Skeletal muscle satellite cell (primary cell): ENCODE results near the gene NELL2.
"Not testable (repeated sequence)": the region's sequence is repeated elsewhere in the genome, so short reads cannot be mapped to it uniquely, and the experiment has no call there.

Source experiments
- H3K27me3 ChIP-seq: 2 replicates; pipeline ENCODE4 v1.7.0; 2013; ENCODE audit warnings: low read length; ENCODE audit not compliant: control insufficient read depth, insufficient read depth
- H3K36me3 ChIP-seq: 2 replicates; pipeline ENCODE4 v1.7.0; 2013; ENCODE audit warnings: mild to moderate bottlenecking, control low read depth, low read length; ENCODE audit not compliant: insufficient read depth
- H3K4me1 ChIP-seq: 2 replicates; pipeline ENCODE4 v1.7.0; 2013; ENCODE audit warnings: low read length; ENCODE audit not compliant: control insufficient read depth, insufficient read depth
- H3K4me2 ChIP-seq: 2 replicates; pipeline ENCODE4 v1.7.0; 2013; ENCODE audit warnings: mild to moderate bottlenecking, low read length
- H3K4me3 ChIP-seq: 2 replicates; pipeline ENCODE4 v1.7.0; 2013; ENCODE audit warnings: low read length
- H3K9ac ChIP-seq: 2 replicates; pipeline ENCODE4 v1.7.0; 2013; ENCODE audit warnings: mild to moderate bottlenecking, low read depth, low read length, moderate library complexity
- H3K9me3 ChIP-seq: replicated peaks from 2 replicates; pipeline ENCODE4 v1.7.0; 2013; ENCODE audit warnings: mild to moderate bottlenecking, control low read depth, low read length

NELL2 gene

DNA sequence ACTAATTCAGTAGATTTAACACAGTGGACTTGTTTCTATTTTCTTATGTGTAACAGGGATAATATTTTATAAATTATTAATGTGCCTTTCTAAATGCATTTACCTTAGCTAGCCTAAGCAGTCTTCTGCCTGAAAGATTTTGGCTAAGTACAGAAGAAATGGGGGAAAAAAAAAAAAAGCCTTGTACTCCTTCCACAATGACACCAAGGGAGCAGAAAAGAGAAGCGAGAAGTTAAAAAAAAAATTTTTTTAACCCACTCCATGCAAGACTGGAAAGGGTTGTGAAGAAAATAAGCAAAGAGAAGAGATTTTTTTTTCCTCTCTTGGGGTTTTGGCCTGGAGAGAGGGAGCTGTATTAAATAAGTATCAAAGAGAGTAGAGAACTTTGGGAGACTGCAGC, 28.7 kb downstream of the NELL2 start:
- Histone ChIP-seq H3K36me3 (no peaks in the 10 kb centered on the region), H3K9ac (no peak overlapping the region), H3K27me3 (no peaks in the 10 kb centered on the region), H3K9me3 (no peaks in the 10 kb centered on the region), H3K4me2 (no peak overlapping the region), H3K4me3 (no peak overlapping the region), H3K4me1 (no peaks in the 10 kb centered on the region)

DNA sequence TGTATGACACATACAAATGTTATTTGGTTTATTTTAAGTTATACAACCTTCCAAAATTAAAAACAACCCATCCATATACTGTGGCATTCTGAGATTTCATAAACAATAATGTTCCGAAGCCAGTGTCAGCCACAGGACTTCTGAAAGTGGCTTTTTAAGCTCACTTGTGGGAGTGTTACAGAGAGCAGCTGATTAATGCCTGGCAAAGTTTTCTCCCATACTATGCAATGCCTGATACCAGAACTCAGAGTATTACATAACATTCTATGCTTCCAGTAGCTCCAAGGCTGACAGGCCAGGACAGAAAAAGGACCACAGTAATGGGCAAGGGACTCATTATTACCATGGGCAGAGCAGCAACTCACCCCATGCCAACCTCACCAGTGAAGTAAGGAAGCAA, 29.3 kb downstream of the NELL2 start:
- Histone ChIP-seq H3K36me3 (no peaks in the 10 kb centered on the region), H3K27me3 (no peaks in the 10 kb centered on the region), H3K4me3 (no peak overlapping the region), H3K9me3 (no peaks in the 10 kb centered on the region), H3K4me2 (no peak overlapping the region), H3K9ac (no peak overlapping the region), H3K4me1 (no peaks in the 10 kb centered on the region)

DNA sequence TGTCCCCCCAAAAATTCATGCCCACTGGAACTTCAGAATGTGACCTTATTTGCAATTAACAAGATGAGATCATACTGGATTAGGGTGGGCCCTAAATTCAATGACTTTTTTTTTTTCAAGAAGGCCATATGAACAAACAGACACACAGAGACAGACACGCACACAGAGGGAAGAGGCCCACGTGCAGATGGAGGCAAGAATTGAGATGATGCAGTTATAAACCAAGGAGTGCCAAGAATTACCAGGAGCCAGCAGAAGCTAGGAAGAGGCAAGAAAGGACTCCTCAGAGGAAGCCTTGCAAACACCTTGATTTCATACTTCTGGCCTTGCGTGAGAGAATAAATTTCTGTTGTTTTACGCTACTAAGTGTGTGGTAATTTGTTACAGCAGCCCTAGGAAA, 33.4 kb downstream of the NELL2 start:
- H3K4me2 ChIP-seq = no peak overlapping the region
- no peaks in the 10 kb centered on the region for H3K27me3 ChIP-seq
- H3K4me3 ChIP-seq = no peak overlapping the region
- H3K9ac ChIP-seq = no peak overlapping the region
- H3K9me3 ChIP-seq = no peaks in the 10 kb centered on the region
- H3K4me1 ChIP-seq = no peaks in the 10 kb centered on the region
- H3K36me3 ChIP-seq = no peaks in the 10 kb centered on the region

DNA sequence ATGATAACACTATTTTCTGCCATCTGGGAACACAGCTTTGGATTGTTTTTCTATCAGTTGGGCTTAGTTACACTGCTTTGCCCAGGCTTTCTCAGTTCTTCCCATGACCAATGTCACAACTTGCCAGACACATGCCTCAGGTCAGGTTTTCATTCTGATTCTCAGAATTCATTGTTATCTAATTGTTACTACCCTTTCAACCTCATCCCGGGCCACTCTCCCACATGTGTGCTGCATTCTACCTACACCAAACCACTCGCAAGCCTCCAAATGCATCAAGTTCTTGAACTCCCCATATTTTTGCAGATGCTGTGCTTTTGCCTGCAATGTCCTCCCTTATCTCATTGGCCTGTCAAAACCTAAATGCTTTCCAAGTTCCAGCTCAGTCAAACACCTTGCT, 36.3 kb downstream of the NELL2 start:
- no peak overlapping the region for H3K4me2 ChIP-seq
- no peak overlapping the region for H3K4me3 ChIP-seq
- H3K9me3 ChIP-seq = no peaks in the 10 kb centered on the region
- no peaks in the 10 kb centered on the region for H3K27me3 ChIP-seq
- H3K9ac ChIP-seq = no peak overlapping the region
- no peaks in the 10 kb centered on the region for H3K36me3 ChIP-seq
- H3K4me1 ChIP-seq = no peaks in the 10 kb centered on the region

DNA sequence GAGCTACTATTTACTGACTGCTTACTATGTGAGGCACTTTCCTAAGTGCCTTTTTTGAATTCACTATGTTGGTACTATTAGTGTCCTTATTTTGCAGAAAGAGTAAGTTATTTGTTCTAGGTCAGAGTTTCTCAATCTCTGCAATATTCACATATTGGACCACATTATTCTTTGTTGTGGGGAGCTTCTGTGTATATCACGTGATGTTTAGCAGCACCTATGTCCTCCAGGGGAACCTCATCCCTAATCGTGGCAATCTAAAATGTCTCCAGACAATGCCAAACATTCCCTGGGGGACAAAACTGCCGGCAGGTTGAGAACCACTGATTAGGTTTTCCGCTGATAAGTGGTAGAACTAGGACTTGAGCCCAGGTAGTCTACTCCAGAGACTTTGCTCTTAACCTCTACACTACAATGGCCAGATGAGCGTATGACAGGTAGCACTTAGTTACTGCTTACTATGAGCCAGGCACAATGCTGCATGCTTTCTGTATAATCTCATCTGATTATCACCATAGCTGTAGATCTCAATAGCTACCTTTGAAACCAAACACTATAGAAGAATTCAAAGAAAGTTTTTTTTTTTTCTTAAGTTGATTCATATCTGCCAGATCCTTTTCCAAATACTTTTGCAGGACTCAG, 38.9 kb downstream of the NELL2 start:
- no peak overlapping the region for H3K9ac ChIP-seq
- H3K27me3 ChIP-seq = no peaks in the 10 kb centered on the region
- no peaks in the 10 kb centered on the region for H3K4me1 ChIP-seq
- H3K36me3 ChIP-seq = no peaks in the 10 kb centered on the region
- no peaks in the 10 kb centered on the region for H3K9me3 ChIP-seq
- H3K4me3 ChIP-seq = no peak overlapping the region
- no peak overlapping the region for H3K4me2 ChIP-seq

DNA sequence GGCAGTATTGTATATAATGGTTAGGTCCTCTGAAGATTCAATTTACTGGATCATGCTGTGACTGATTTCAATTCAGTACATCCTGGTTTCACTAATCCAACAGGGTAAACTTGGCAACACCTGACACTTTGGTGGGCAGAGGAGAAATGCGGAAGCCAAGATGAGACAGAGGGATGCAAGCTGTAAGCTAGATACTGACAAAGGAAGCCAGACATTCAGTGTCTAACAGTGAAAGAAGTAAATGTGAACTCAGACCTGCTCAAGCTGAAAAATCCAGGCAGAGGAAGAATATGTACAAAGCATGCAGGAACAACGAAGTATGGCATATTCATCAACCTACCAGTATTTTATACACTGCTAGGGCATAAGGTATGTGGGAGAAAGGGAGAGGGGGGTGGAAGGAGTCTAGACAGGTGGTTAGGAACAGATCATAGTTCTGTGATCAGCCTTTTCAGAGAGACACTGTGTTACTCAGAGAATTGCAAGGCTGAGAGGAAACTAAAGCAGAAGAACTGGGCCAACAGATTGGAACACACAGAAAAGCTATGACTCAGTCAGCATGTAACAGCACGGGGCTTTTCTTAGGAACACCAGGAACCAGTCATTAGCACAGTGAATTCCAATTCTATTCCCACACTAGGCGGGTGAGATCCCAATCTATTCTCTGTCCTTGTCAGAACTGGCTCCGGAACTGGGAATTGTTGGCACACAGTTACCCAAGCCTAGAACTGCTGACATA, 40.3 kb downstream of the NELL2 start:
- Histone ChIP-seq H3K4me1 (no peaks in the 10 kb centered on the region), H3K9me3 (no peaks in the 10 kb centered on the region), H3K36me3 (no peaks in the 10 kb centered on the region), H3K9ac (no peak overlapping the region), H3K27me3 (no peaks in the 10 kb centered on the region), H3K4me2 (no peak overlapping the region), H3K4me3 (no peak overlapping the region)

DNA sequence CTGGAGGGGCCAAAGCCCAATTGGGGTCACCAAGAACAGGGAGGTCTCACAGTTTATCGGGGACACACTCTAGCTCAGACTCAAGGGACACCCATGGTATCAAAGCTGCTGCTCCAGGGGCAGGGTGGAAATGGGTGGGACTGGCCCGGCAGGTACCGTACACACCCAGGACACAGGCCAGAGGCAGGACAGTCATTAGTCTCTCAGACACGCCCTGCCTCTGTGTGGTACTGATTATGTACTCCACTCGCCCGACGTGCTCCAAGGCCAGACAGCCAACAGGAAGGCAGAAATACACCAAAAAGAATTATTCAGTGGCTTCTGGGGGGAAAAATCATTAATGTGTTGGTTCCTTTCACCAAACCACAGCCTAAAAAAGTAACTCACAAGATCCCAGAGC, 41.1 kb downstream of the NELL2 start:
- H3K4me1 ChIP-seq, H3K9me3 ChIP-seq, H3K4me2 ChIP-seq: not testable (repeated sequence)

GRCh38 chr12:44833561-44833960, 42.6 kb downstream of the NELL2 start:
- no peaks in the 10 kb centered on the region for H3K27me3 ChIP-seq
- H3K4me1 ChIP-seq = no peaks in the 10 kb centered on the region
- no peaks in the 10 kb centered on the region for H3K36me3 ChIP-seq
- no peak overlapping the region for H3K9ac ChIP-seq
- H3K9me3 ChIP-seq = no peaks in the 10 kb centered on the region
- no peak overlapping the region for H3K4me3 ChIP-seq
- no peak overlapping the region for H3K4me2 ChIP-seq

More for the DNA sequence above, 41.1 kb downstream of the NELL2 start:
- not testable (repeated sequence) for H3K27me3 ChIP-seq, H3K36me3 ChIP-seq, H3K4me3 ChIP-seq, H3K9ac ChIP-seq

DNA sequence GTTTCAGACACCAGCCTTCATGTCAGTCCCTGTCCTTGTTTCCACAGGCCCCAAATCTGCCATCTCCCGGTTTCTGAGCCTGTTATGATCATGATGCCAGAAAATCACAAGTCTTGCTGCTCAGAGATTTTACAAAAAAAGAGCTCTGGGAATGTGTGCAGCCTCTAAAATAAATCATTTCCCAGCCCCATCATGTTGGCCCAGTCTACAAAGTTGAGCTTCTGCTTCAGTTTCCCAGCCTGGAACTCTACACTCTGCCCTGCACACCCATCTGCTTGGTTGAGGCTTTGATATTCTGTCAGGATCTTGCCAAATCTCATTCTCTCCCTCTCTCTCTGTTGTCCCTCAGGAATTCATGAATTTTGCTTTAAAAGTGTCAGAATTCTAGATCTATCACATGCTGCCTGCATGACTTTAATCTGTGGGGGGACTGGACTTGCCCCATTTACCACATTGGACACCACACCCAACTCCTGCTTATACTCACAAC, 45.5 kb downstream of the NELL2 start:
- no peak overlapping the region for H3K4me3 ChIP-seq
- no peaks in the 10 kb centered on the region for H3K9me3 ChIP-seq
- no peaks in the 10 kb centered on the region for H3K36me3 ChIP-seq
- H3K9ac ChIP-seq = no peak overlapping the region
- no peaks in the 10 kb centered on the region for H3K27me3 ChIP-seq
- H3K4me2 ChIP-seq = no peak overlapping the region
- H3K4me1 ChIP-seq = no peaks in the 10 kb centered on the region

GRCh38 chr12:44829045-44829444, 47.1 kb downstream of the NELL2 start:
- H3K27me3 ChIP-seq = no peaks in the 10 kb centered on the region

GRCh38 chr12:44827832-44828438, 48.2 kb downstream of the NELL2 start:
- Histone ChIP-seq H3K9me3 (no peaks in the 10 kb centered on the region), H3K4me1 (no peaks in the 10 kb centered on the region), H3K4me3 (no peak overlapping the region), H3K9ac (no peak overlapping the region), H3K36me3 (no peaks in the 10 kb centered on the region), H3K27me3 (no peaks in the 10 kb centered on the region), H3K4me2 (no peak overlapping the region)

More at GRCh38 chr12:44829045-44829444, 47.1 kb downstream of the NELL2 start:
- H3K4me3 ChIP-seq = no peak overlapping the region
- H3K4me1 ChIP-seq = no peaks in the 10 kb centered on the region
- no peak overlapping the region for H3K9ac ChIP-seq
- H3K36me3 ChIP-seq = no peaks in the 10 kb centered on the region
- H3K9me3 ChIP-seq = no peaks in the 10 kb centered on the region
- no peak overlapping the region for H3K4me2 ChIP-seq
